ENCODE data around the gene ORMDL3. TPM values are rescaled to one million over a fixed set of nuclear protein-coding genes. Genes with fewer than 3 reads are reported as not detected.

ORMDL3 gene
- total RNA-seq, 1 donor from 2014 or later = 35.6 TPM

DNA sequence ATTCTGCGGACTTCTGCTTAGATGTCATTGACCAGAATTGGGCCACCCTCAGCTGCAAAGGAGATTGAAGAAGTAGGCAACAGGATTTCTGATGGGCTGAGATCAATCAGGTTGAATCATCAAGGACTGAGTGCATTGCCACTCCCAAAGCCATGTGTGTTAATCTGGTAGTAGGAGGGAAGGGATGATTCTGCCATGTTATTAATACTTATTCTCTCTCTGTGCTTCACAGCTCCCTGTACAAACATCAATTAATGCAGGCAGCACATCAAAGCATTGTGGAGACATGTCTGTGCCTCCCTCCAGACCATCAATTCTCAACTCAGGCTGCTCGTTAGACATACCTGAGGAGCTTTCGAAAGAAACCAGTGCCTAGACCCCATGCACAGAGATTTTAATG is 11.7 kb upstream of the ORMDL3 start:
- H3K4me3 ChIP-seq (ENCODE audit: low read depth, low read length) = no peak overlapping the region
- DNase-seq (ENCODE audit: low read depth) = no peak
- TF ChIP-seq, protein P1, sequence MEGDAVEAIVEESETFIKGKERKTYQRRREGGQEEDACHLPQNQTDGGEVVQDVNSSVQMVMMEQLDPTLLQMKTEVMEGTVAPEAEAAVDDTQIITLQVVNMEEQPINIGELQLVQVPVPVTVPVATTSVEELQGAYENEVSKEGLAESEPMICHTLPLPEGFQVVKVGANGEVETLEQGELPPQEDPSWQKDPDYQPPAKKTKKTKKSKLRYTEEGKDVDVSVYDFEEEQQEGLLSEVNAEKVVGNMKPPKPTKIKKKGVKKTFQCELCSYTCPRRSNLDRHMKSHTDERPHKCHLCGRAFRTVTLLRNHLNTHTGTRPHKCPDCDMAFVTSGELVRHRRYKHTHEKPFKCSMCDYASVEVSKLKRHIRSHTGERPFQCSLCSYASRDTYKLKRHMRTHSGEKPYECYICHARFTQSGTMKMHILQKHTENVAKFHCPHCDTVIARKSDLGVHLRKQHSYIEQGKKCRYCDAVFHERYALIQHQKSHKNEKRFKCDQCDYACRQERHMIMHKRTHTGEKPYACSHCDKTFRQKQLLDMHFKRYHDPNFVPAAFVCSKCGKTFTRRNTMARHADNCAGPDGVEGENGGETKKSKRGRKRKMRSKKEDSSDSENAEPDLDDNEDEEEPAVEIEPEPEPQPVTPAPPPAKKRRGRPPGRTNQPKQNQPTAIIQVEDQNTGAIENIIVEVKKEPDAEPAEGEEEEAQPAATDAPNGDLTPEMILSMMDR (conservative IDR thresholded peaks at IDR 0.05; ENCODE audit: low read depth, low read length) = no peak

DNA sequence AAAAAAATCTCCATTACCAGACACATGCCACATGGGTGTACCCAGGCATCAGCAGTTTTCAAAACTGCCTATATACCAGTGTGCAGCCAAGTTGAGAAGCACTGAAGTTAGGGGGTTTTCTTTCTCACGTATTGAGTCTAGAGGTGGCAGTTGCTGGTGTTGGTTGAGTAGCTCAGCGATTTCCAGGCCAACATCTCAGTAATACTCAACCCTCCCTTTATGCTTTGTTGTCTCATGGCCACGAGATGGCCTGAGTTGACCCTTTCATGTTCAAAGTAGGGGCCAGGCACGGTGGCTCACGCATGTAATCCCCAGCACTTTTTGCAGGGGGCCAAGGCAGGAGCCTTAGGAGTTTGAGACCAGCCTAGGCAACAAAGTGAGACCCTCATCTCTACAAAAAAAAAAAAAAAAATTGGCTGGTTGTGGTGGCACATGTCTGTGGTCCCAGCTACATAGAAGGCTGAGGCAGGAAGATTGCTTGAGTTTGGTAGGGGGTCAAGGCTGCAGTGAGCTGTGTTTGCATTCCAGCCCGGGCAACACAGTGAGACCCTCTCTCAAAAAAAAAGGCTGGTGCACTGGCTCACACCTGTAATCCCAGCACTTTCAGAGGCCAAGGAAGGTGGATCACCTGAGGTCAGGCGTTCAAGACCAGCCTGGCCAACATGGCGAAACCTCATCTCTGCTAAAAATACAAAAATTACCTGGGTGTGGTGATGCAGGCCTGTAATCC is 10.9 kb upstream of the ORMDL3 start:
- no peak for DNase-seq (ENCODE audit: low read depth)
- no peak overlapping the region for H3K4me3 ChIP-seq (ENCODE audit: low read depth, low read length)
- TF ChIP-seq, protein P1 (conservative IDR thresholded peaks at IDR 0.05; ENCODE audit: low read depth, low read length) = no peak

DNA sequence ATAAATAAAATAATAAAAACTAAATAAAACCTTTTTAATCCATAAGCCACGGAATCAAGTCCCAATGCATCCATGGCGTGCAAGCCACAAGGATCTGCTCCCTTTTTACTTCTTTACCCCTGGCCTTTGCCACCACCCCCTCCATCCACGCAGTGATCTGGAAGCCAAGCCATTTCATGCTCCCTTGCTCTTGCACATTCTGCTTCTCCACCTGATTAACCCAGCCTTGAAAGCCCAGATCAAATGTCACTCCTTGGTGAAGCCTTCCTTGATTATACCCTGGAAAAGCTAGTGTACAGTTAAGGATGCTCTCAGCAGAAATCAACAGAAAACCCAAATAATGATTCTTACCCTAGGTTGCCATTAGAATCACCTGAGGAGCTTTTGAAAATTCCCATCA is 10.0 kb upstream of the ORMDL3 start:
- no peak overlapping the region for H3K4me3 ChIP-seq (ENCODE audit: low read depth, low read length)
- no peak for DNase-seq (ENCODE audit: low read depth)
- TF ChIP-seq, protein P1 (conservative IDR thresholded peaks at IDR 0.05; ENCODE audit: low read depth, low read length) = no peak

DNA sequence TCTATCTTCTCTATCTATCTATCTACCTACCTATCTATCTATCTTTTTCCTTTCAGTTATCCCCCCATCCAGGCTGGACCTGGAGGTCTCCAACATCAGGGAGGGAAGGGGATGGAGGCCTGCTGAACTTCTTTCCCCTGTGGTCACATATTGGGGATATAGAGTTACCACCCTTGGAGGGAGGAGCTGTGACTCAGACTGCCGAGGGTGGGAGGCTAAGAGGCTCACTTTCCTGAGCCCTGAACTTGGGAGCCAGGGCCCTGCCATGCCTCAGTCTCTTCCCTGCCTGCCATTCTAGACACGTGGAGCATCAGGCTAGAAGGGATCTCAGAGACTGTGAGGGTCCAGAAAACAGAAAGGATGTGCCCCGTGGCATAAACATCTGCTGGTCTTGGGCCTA is 8.5 kb upstream of the ORMDL3 start:
- H3K4me3 ChIP-seq (ENCODE audit: low read depth, low read length) = no peak overlapping the region
- no peak for DNase-seq (ENCODE audit: low read depth)
- TF ChIP-seq, protein P1 (conservative IDR thresholded peaks at IDR 0.05; ENCODE audit: low read depth, low read length) = no peak

DNA sequence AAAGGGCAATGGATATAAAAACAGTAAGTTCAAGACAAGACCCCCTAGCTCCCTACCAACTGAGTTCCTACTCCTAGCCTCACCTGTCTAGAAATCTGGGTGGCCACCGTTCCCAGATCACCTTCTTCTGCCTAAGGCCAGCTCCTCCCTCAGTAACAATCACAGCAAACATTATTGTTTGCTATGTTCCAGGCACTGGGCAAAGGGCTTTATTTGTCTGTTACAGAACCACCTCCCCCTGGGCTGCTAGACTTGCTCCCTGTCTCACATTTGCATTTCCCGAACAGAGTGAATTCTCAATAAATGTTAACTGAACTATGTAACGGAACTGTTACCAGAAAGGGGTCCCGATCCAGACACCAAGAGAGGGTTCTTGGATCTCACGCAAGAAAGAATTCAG is 6.9 kb upstream of the ORMDL3 start:
- TF ChIP-seq, protein P1 (conservative IDR thresholded peaks at IDR 0.05; ENCODE audit: low read depth, low read length) = no peak
- DNase-seq (ENCODE audit: low read depth) = no peak
- H3K4me3 ChIP-seq (ENCODE audit: low read depth, low read length) = no peak overlapping the region

DNA sequence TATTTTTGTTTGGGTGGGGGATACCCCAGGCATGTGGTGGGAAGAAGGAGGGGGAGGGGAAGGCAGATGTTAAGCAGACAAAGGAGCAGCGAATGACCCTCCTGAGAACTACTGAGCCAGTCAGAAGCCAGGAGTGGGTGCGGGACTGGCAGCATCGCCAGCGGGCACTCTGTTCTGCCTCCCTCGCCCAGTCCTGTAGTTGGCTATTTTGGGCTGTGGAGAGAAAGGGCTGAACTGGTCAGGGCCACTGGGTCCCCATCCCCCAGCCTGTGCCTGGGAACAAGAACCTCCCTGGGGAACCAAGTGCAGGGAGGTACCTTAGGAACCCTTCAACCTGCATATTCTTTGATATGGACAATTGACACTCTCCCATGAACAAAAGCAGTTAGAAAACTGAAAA is 6.5 kb upstream of the ORMDL3 start:
- TF ChIP-seq, protein P1 (conservative IDR thresholded peaks at IDR 0.05; ENCODE audit: low read depth, low read length) = no peak
- no peak overlapping the region for H3K4me3 ChIP-seq (ENCODE audit: low read depth, low read length)
- no peak for DNase-seq (ENCODE audit: low read depth)
